ENCODE results near the gene NDC1. TPM values are rescaled to one million over a fixed set of nuclear protein-coding genes. Genes with fewer than 3 reads are reported as not detected.
A peak's percentile ranks its signal among the peaks of the same experiment; 100 is the strongest.

NDC1 gene
- total and polyA plus RNA-seq, 2 experiments from 2014 or later: 11.7 to 20.5 TPM

GRCh38 chr1:53869454-53870117 lies 31.5 kb upstream of the NDC1 start:
- TF ChIP-seq, protein P1, sequence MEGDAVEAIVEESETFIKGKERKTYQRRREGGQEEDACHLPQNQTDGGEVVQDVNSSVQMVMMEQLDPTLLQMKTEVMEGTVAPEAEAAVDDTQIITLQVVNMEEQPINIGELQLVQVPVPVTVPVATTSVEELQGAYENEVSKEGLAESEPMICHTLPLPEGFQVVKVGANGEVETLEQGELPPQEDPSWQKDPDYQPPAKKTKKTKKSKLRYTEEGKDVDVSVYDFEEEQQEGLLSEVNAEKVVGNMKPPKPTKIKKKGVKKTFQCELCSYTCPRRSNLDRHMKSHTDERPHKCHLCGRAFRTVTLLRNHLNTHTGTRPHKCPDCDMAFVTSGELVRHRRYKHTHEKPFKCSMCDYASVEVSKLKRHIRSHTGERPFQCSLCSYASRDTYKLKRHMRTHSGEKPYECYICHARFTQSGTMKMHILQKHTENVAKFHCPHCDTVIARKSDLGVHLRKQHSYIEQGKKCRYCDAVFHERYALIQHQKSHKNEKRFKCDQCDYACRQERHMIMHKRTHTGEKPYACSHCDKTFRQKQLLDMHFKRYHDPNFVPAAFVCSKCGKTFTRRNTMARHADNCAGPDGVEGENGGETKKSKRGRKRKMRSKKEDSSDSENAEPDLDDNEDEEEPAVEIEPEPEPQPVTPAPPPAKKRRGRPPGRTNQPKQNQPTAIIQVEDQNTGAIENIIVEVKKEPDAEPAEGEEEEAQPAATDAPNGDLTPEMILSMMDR (IDR thresholded peaks at IDR 0.05; ENCODE audit: low read depth, low read length): no peak
- Histone ChIP-seq H3K27ac (no peak overlapping the region), H3K9me3 (ENCODE audit: low read depth) (no peaks in the 10 kb centered on the region)

GRCh38 chr1:53868565-53868964 lies 30.5 kb upstream of the NDC1 start:
- H3K4me3 ChIP-seq: no peak overlapping the region
- H3K36me3 ChIP-seq: peaks cover 19% of the 10 kb centered on the region
- no peaks in the 10 kb centered on the region for H3K4me1 ChIP-seq (ENCODE audit: low read depth)
- H3K9me3 ChIP-seq (ENCODE audit: low read depth): no peaks in the 10 kb centered on the region
- H3K27me3 ChIP-seq: no peaks in the 10 kb centered on the region
- no peak for DNase-seq (ENCODE audit: low read depth in 1 of 2, low spot score in 1 of 2)
- TF ChIP-seq, protein P1 (IDR thresholded peaks at IDR 0.05; ENCODE audit: low read depth, low read length): no peak
- no peak overlapping the region for H3K27ac ChIP-seq

More at GRCh38 chr1:53869454-53870117, 31.5 kb upstream of the NDC1 start:
- DNase-seq (ENCODE audit: low read depth in 1 of 2, low spot score in 1 of 2): no peak
- Histone ChIP-seq H3K4me1 (ENCODE audit: low read depth) (no peaks in the 10 kb centered on the region), H3K36me3 (peaks cover 19% of the 10 kb centered on the region), H3K27me3 (no peaks in the 10 kb centered on the region), H3K4me3 (no peak overlapping the region)

GRCh38 chr1:53862507-53862906 lies 24.4 kb upstream of the NDC1 start:
- DNase-seq (ENCODE audit: low read depth in 1 of 2, low spot score in 1 of 2): no peak
- Histone ChIP-seq H3K4me1 (ENCODE audit: low read depth) (no peaks in the 10 kb centered on the region), H3K36me3 (peaks cover 11% of the 10 kb centered on the region), H3K9me3 (ENCODE audit: low read depth) (no peaks in the 10 kb centered on the region), H3K27ac (no peak overlapping the region), H3K27me3 (no peaks in the 10 kb centered on the region), H3K4me3 (no peak overlapping the region)
- TF ChIP-seq, protein P1 (IDR thresholded peaks at IDR 0.05; ENCODE audit: low read depth, low read length): no peak

- Histone ChIP-seq H3K36me3 (peaks cover 16% of the 10 kb centered on the region), H3K9me3 (ENCODE audit: low read depth) (no peaks in the 10 kb centered on the region), H3K27ac (no peak overlapping the region), H3K4me3 (no peak overlapping the region), H3K4me1 (ENCODE audit: low read depth) (no peaks in the 10 kb centered on the region), H3K27me3 (no peaks in the 10 kb centered on the region)
- TF ChIP-seq, protein P1 (IDR thresholded peaks at IDR 0.05; ENCODE audit: low read depth, low read length): peak; percentile 85
- DNase-seq (ENCODE audit: low read depth in 1 of 2, low spot score in 1 of 2): peak; percentile 72 to 77
Observed at GRCh38 chr1:53860967-53861411, 22.9 kb upstream of the NDC1 start.

DNA sequence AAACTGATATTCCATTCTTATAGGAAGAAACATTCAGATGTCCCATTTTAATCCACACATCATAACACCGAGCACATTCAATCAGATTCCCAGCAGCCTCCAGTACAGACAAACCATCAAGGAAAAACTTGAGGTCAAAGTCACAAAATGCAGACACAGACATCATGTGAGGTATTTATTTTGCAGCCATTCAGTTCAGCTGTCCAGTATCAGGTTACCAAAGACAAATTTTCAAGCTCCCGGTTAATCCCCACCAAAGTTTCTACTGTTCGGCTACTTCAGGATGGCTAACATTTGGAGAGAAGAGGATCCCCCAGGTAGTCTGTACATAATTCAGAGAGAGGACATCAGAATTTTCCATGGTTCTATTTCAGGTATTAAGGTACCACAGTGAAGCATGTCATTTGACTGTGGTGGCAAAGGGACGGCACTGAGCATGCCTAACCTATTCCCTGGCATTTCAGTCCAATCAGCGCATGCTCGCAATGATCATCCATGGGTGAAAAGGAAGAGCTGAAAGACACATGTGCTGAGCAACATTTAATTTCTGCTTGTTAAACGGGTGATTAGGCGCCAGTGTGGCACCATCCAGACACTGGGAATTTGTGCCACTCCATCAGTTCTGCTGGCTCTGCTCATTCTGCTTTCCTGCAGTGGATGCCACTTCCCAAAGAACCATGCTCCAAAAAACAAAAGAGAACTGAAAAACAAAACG lies 13.6 kb upstream of the NDC1 start:
- Histone ChIP-seq H3K4me3 (no peak overlapping the region), H3K27me3 (no peaks in the 10 kb centered on the region), H3K36me3 (peaks cover 5% of the 10 kb centered on the region), H3K27ac (no peak overlapping the region), H3K9me3 (ENCODE audit: low read depth) (no peaks in the 10 kb centered on the region), H3K4me1 (ENCODE audit: low read depth) (no peaks in the 10 kb centered on the region)
- DNase-seq (ENCODE audit: low read depth in 1 of 2, low spot score in 1 of 2): no peak
- TF ChIP-seq, protein P1 (IDR thresholded peaks at IDR 0.05; ENCODE audit: low read depth, low read length): no peak

All from cardiac muscle cell (in vitro differentiated cells and primary cell).